ENCODE results near the gene YY1.
A peak's percentile ranks its signal among the peaks of the same experiment; 100 is the strongest.

YY1 gene

GRCh38 chr14:100213587-100213955 lies 25.4 kb upstream of the YY1 start:
- Histone ChIP-seq H3K9me3 (ENCODE audit: low read length) (no peaks in the 10 kb centered on the region), H3K4me1 (ENCODE audit: insufficient read depth, low read length, severe bottlenecking) (peaks cover 11% of the 10 kb centered on the region), H4K20me1 (ENCODE audit: insufficient read depth, low read length) (no peaks in the 10 kb centered on the region), H3K4me2 (ENCODE audit: low read length) (peak overlapping the region; percentile 77), H3K36me3 (ENCODE audit: insufficient read depth, low read length) (no peaks in the 10 kb centered on the region), H3K9ac (ENCODE audit: low read length) (peak overlapping the region; percentile 84), H3K27me3 (ENCODE audit: insufficient read depth, low read length) (no peaks in the 10 kb centered on the region), H3K4me3 (ENCODE audit: low read depth, low read length, poor library complexity, severe bottlenecking) (peak overlapping the region; percentile 73), H3K27ac (ENCODE audit: low read depth, low read length, poor library complexity, severe bottlenecking) (no peak overlapping the region), H2AFZ (ENCODE audit: low read length) (no peak overlapping the region), H3F3A (ENCODE audit: insufficient read depth, low read length) (no peaks in the 10 kb centered on the region), H3K9me2 (ENCODE audit: low read depth, low read length) (no peaks in the 10 kb centered on the region), H3K79me2 (ENCODE audit: insufficient read depth, low read length) (no peaks in the 10 kb centered on the region)
- TF ChIP-seq CTCF (IDR thresholded peaks at IDR 0.05; ENCODE audit: low read length) (no peak), EZH2 (IDR thresholded peaks at IDR 0.05; ENCODE audit: borderline replicate concordance, low read length) (no peak)

GRCh38 chr14:100213956-100214769 lies 24.8 kb upstream of the YY1 start:
- Histone ChIP-seq H3K4me2 (ENCODE audit: low read length) (peak overlapping the region; percentile 77), H3K4me3 (ENCODE audit: low read depth, low read length, poor library complexity, severe bottlenecking) (peak overlapping the region; percentile 73), H3F3A (ENCODE audit: insufficient read depth, low read length) (no peaks in the 10 kb centered on the region), H3K9me2 (ENCODE audit: low read depth, low read length) (no peaks in the 10 kb centered on the region), H3K9ac (ENCODE audit: low read length) (peak overlapping the region; percentile 84), H3K27me3 (ENCODE audit: insufficient read depth, low read length) (no peaks in the 10 kb centered on the region), H4K20me1 (ENCODE audit: insufficient read depth, low read length) (no peaks in the 10 kb centered on the region), H3K36me3 (ENCODE audit: insufficient read depth, low read length) (no peaks in the 10 kb centered on the region), H3K4me1 (ENCODE audit: insufficient read depth, low read length, severe bottlenecking) (peaks cover 11% of the 10 kb centered on the region), H3K9me3 (ENCODE audit: low read length) (no peaks in the 10 kb centered on the region), H2AFZ (ENCODE audit: low read length) (no peak overlapping the region), H3K27ac (ENCODE audit: low read depth, low read length, poor library complexity, severe bottlenecking) (no peak overlapping the region), H3K79me2 (ENCODE audit: insufficient read depth, low read length) (no peaks in the 10 kb centered on the region)
- TF ChIP-seq EZH2 (IDR thresholded peaks at IDR 0.05; ENCODE audit: borderline replicate concordance, low read length) (no peak), CTCF (IDR thresholded peaks at IDR 0.05; ENCODE audit: low read length) (no peak)

- Histone ChIP-seq H3K9ac (ENCODE audit: low read length) (peak overlapping the region; percentile 39; the same call in 1 of the 2 replicates), H3K9me3 (ENCODE audit: low read length) (no peaks in the 10 kb centered on the region), H3K4me3 (ENCODE audit: low read depth, low read length, poor library complexity, severe bottlenecking) (peak overlapping the region; percentile 73), H4K20me1 (ENCODE audit: insufficient read depth, low read length) (no peaks in the 10 kb centered on the region), H3K9me2 (ENCODE audit: low read depth, low read length) (no peaks in the 10 kb centered on the region), H3K27ac (ENCODE audit: low read depth, low read length, poor library complexity, severe bottlenecking) (no peak overlapping the region), H2AFZ (ENCODE audit: low read length) (no peak overlapping the region), H3K27me3 (ENCODE audit: insufficient read depth, low read length) (no peaks in the 10 kb centered on the region), H3K79me2 (ENCODE audit: insufficient read depth, low read length) (no peaks in the 10 kb centered on the region), H3K36me3 (ENCODE audit: insufficient read depth, low read length) (no peaks in the 10 kb centered on the region), H3F3A (ENCODE audit: insufficient read depth, low read length) (no peaks in the 10 kb centered on the region), H3K4me2 (ENCODE audit: low read length) (peak overlapping the region; percentile 77), H3K4me1 (ENCODE audit: insufficient read depth, low read length, severe bottlenecking) (peaks cover 11% of the 10 kb centered on the region)
- no peak for TF ChIP-seq EZH2 (IDR thresholded peaks at IDR 0.05; ENCODE audit: borderline replicate concordance, low read length)
- TF ChIP-seq CTCF (IDR thresholded peaks at IDR 0.05; ENCODE audit: low read length) = no peak
These were observed 24.2 kb upstream of the YY1 start for GRCh38 chr14:100214770-100215083.
